Stimulated activated memory B cell treated with anti-CD40 and anti-IgM and Interleukin-4, amounts not matched to agents 10 μg/mL and 1 μg/mL and 100 μg/mL, for 72 hours (primary cell): ENCODE data around the gene CCDC186.
A peak's percentile ranks its signal among the peaks of the same experiment; 100 is the strongest.
"Not testable (repeated sequence)": the region's sequence is repeated elsewhere in the genome, so short reads cannot be mapped to it uniquely, and the experiment has no call there.

Experiments used
- ATAC-seq: fragments of 150-1000 bp; cut with Tn5 transposase; 2 replicates; pipeline ENCODE4 v1.10.0; 2021
- H3K27ac Mint-ChIP-seq: one replicate; pipeline ENCODE4 v1.8.0; 2022; ENCODE audit warnings: mild to moderate bottlenecking, mixed read lengths
- H3K27me3 Mint-ChIP-seq: one replicate; pipeline ENCODE4 v1.8.0; 2022; ENCODE audit warnings: mixed read lengths
- H3K36me3 Mint-ChIP-seq: one replicate; pipeline ENCODE4 v1.8.0; 2022; ENCODE audit warnings: mixed read lengths
- H3K4me1 Mint-ChIP-seq: one replicate; pipeline ENCODE4 v1.8.0; 2022; ENCODE audit warnings: mixed read lengths
- H3K4me3 Mint-ChIP-seq: one replicate; pipeline ENCODE4 v1.8.0; 2022; ENCODE audit warnings: mild to moderate bottlenecking, moderate library complexity, mixed read lengths
- H3K9me3 Mint-ChIP-seq: one replicate; pipeline ENCODE4 v1.8.0; 2022; ENCODE audit warnings: mixed read lengths

Gene CCDC186

GRCh38 chr10:114157912-114158311 is 16.1 kb downstream of the CCDC186 start:
- Mint-ChIP-seq H3K4me3 (no peak overlapping the region), H3K27me3 (no peaks in the 10 kb centered on the region), H3K36me3 (peaks cover 47% of the 10 kb centered on the region), H3K27ac (no peak overlapping the region), H3K4me1 (peaks cover 12% of the 10 kb centered on the region), H3K9me3 (no peaks in the 10 kb centered on the region)
- no peak for ATAC-seq

GRCh38 chr10:114151892-114152291 is 22.1 kb downstream of the CCDC186 start:
- no peaks in the 10 kb centered on the region for H3K27me3 Mint-ChIP-seq
- H3K4me3 Mint-ChIP-seq, result no peak overlapping the region
- H3K9me3 Mint-ChIP-seq, result no peaks in the 10 kb centered on the region
- no peak overlapping the region for H3K27ac Mint-ChIP-seq
- peaks cover 15% of the 10 kb centered on the region for H3K4me1 Mint-ChIP-seq
- H3K36me3 Mint-ChIP-seq, result peaks cover 76% of the 10 kb centered on the region
- no peak for ATAC-seq

- H3K4me1 Mint-ChIP-seq, result peaks cover 15% of the 10 kb centered on the region
- H3K27me3 Mint-ChIP-seq, result no peaks in the 10 kb centered on the region
- peaks cover 75% of the 10 kb centered on the region for H3K36me3 Mint-ChIP-seq
- H3K4me3 Mint-ChIP-seq, result no peak overlapping the region
- H3K9me3 Mint-ChIP-seq, result no peaks in the 10 kb centered on the region
- H3K27ac Mint-ChIP-seq, result no peak overlapping the region
- ATAC-seq, result no peak
Measured at GRCh38 chr10:114151486-114151885, 22.5 kb downstream of the CCDC186 start.

GRCh38 chr10:114149476-114149875 is 24.5 kb downstream of the CCDC186 start:
- H3K27ac Mint-ChIP-seq, H3K9me3 Mint-ChIP-seq, H3K27me3 Mint-ChIP-seq, ATAC-seq, H3K4me3 Mint-ChIP-seq: not testable (repeated sequence)
- Mint-ChIP-seq H3K36me3 (peaks cover 78% of the 10 kb centered on the region), H3K4me1 (peaks cover 15% of the 10 kb centered on the region)

GRCh38 chr10:114143160-114143559 is 30.8 kb downstream of the CCDC186 start:
- H3K27ac Mint-ChIP-seq, result no peak overlapping the region
- H3K4me1 Mint-ChIP-seq, result no peaks in the 10 kb centered on the region
- H3K9me3 Mint-ChIP-seq, result no peaks in the 10 kb centered on the region
- no peaks in the 10 kb centered on the region for H3K27me3 Mint-ChIP-seq
- no peak overlapping the region for H3K4me3 Mint-ChIP-seq
- no peak for ATAC-seq
- H3K36me3 Mint-ChIP-seq, result peaks cover 71% of the 10 kb centered on the region

GRCh38 chr10:114142018-114142417 is 32.0 kb downstream of the CCDC186 start:
- no peak for ATAC-seq
- H3K9me3 Mint-ChIP-seq, result no peaks in the 10 kb centered on the region
- no peak overlapping the region for H3K27ac Mint-ChIP-seq
- peaks cover 60% of the 10 kb centered on the region for H3K36me3 Mint-ChIP-seq
- H3K27me3 Mint-ChIP-seq, result no peaks in the 10 kb centered on the region
- no peak overlapping the region for H3K4me3 Mint-ChIP-seq
- H3K4me1 Mint-ChIP-seq, result no peaks in the 10 kb centered on the region

- not testable (repeated sequence) for H3K4me1 Mint-ChIP-seq, H3K27me3 Mint-ChIP-seq, ATAC-seq, H3K27ac Mint-ChIP-seq, H3K9me3 Mint-ChIP-seq, H3K4me3 Mint-ChIP-seq
- H3K36me3 Mint-ChIP-seq, result peaks cover 57% of the 10 kb centered on the region
Measured at GRCh38 chr10:114140827-114141226, 33.2 kb downstream of the CCDC186 start.

- no peak for ATAC-seq
- H3K27me3 Mint-ChIP-seq, result no peaks in the 10 kb centered on the region
- H3K36me3 Mint-ChIP-seq, result peaks cover 62% of the 10 kb centered on the region
- H3K27ac Mint-ChIP-seq, result no peak overlapping the region
- no peaks in the 10 kb centered on the region for H3K9me3 Mint-ChIP-seq
- no peaks in the 10 kb centered on the region for H3K4me1 Mint-ChIP-seq
- H3K4me3 Mint-ChIP-seq, result no peak overlapping the region
Measured at GRCh38 chr10:114140036-114140435, 34.0 kb downstream of the CCDC186 start.

- Mint-ChIP-seq H3K9me3 (no peaks in the 10 kb centered on the region), H3K36me3 (peaks cover 64% of the 10 kb centered on the region), H3K27ac (no peak overlapping the region), H3K27me3 (no peaks in the 10 kb centered on the region), H3K4me1 (no peaks in the 10 kb centered on the region), H3K4me3 (no peak overlapping the region)
- ATAC-seq, result no peak
Measured at GRCh38 chr10:114138581-114138980, 35.4 kb downstream of the CCDC186 start.

- no peak for ATAC-seq
- Mint-ChIP-seq H3K9me3 (no peaks in the 10 kb centered on the region), H3K4me1 (peaks cover 7% of the 10 kb centered on the region), H3K27ac (peak overlapping the region; percentile 64), H3K36me3 (peaks cover 50% of the 10 kb centered on the region), H3K27me3 (no peaks in the 10 kb centered on the region), H3K4me3 (no peak overlapping the region)
Measured at GRCh38 chr10:114135476-114135875, 38.5 kb downstream of the CCDC186 start.

- Mint-ChIP-seq H3K27ac (no peak overlapping the region), H3K27me3 (no peaks in the 10 kb centered on the region), H3K36me3 (peaks cover 64% of the 10 kb centered on the region)
Measured at GRCh38 chr10:114131094-114131493, 42.9 kb downstream of the CCDC186 start.

GRCh38 chr10:114121031-114121430 is 53.0 kb downstream of the CCDC186 start:
- no peak overlapping the region for H3K4me3 Mint-ChIP-seq
- no peaks in the 10 kb centered on the region for H3K4me1 Mint-ChIP-seq
- no peaks in the 10 kb centered on the region for H3K27me3 Mint-ChIP-seq
- H3K9me3 Mint-ChIP-seq, result no peaks in the 10 kb centered on the region
- H3K27ac Mint-ChIP-seq, result no peak overlapping the region
- ATAC-seq, result no peak
- peaks cover 23% of the 10 kb centered on the region for H3K36me3 Mint-ChIP-seq

More at GRCh38 chr10:114131094-114131493, 42.9 kb downstream of the CCDC186 start:
- peak; percentile 70 for ATAC-seq
- Mint-ChIP-seq H3K4me1 (peaks cover 7% of the 10 kb centered on the region), H3K9me3 (no peaks in the 10 kb centered on the region), H3K4me3 (no peak overlapping the region)

GRCh38 chr10:114118514-114118913 is 55.5 kb downstream of the CCDC186 start:
- ATAC-seq, result no peak
- Mint-ChIP-seq H3K36me3 (peaks cover 14% of the 10 kb centered on the region), H3K4me3 (no peak overlapping the region), H3K27me3 (peaks cover 10% of the 10 kb centered on the region), H3K4me1 (no peaks in the 10 kb centered on the region), H3K27ac (no peak overlapping the region), H3K9me3 (no peaks in the 10 kb centered on the region)

- no peak for ATAC-seq
- H3K4me1 Mint-ChIP-seq, result no peaks in the 10 kb centered on the region
Measured at GRCh38 chr10:114117728-114118127, 56.3 kb downstream of the CCDC186 start.

GRCh38 chr10:114115661-114116445 is 58.1 kb downstream of the CCDC186 start:
- Mint-ChIP-seq H3K36me3 (peaks cover 8% of the 10 kb centered on the region), H3K27me3 (peaks cover 10% of the 10 kb centered on the region), H3K4me3 (no peak overlapping the region), H3K4me1 (no peaks in the 10 kb centered on the region), H3K9me3 (no peaks in the 10 kb centered on the region), H3K27ac (no peak overlapping the region)
- ATAC-seq, result no peak

More at GRCh38 chr10:114117728-114118127, 56.3 kb downstream of the CCDC186 start:
- Mint-ChIP-seq H3K36me3 (peaks cover 14% of the 10 kb centered on the region), H3K27ac (no peak overlapping the region), H3K9me3 (no peaks in the 10 kb centered on the region), H3K27me3 (peaks cover 10% of the 10 kb centered on the region), H3K4me3 (no peak overlapping the region)

- peaks cover 7% of the 10 kb centered on the region for H3K27me3 Mint-ChIP-seq
- ATAC-seq, result no peak
- H3K27ac Mint-ChIP-seq, result no peak overlapping the region
- no peaks in the 10 kb centered on the region for H3K36me3 Mint-ChIP-seq
- H3K4me3 Mint-ChIP-seq, result no peak overlapping the region
- H3K9me3 Mint-ChIP-seq, result no peaks in the 10 kb centered on the region
- peaks cover 11% of the 10 kb centered on the region for H3K4me1 Mint-ChIP-seq
Measured at GRCh38 chr10:114110174-114110972, 63.6 kb downstream of the CCDC186 start.
